SIG-M5 treated with dmso at 0.1 percent for 504 hours (cell line): ENCODE data around the gene TARBP2.

Experiments
- DNase-seq: peaks from one replicate; lab custom pipeline; 2025; ENCODE audit not compliant: unreplicated experiment; lab: John Stamatoyannopoulos, UW

The TARBP2 gene, protein sequence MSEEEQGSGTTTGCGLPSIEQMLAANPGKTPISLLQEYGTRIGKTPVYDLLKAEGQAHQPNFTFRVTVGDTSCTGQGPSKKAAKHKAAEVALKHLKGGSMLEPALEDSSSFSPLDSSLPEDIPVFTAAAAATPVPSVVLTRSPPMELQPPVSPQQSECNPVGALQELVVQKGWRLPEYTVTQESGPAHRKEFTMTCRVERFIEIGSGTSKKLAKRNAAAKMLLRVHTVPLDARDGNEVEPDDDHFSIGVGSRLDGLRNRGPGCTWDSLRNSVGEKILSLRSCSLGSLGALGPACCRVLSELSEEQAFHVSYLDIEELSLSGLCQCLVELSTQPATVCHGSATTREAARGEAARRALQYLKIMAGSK

DNA sequence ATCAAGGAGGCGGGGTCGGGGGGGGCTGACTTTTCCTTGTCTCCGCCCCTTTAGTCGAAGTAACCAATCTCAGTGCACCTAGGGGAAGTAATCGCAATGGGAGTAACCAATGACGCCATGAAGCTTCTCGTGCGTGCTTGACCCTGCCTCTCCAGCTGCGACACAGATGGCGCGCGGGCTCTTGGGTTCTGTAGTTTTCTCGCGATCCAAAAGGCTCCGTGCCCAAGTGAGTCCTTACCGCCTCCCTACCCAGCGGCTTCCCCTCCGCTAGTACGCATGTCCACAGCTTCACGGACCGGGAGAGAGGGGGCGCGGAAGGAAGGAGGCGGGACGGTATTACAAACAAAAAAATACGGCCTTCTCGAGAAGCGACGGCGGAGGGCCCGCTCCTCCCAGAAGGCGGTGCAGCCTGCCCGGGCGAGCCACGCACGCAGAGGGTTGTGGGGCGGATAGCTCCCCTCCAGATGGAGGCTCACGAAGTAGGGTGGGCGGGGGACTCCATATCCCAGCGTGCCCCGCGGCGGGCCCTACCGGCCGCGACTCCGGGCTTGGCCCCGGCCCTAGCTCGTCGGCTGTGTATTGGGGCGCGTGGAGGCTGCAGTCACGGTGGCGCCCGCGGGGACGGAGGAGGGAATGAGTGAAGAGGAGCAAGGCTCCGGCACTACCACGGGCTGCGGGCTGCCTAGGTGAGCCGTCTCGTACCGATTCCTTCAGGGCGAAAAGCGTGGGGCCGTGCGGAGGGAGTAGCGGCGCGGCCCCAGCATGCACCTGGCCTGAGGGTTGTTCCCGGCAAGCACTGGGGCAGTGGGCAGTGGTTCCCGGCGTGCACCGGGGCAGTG is at the start of gene TARBP2:
Gene TARBP2, plus strand, starts transcription at position 508 of the 839 bp plus-strand sequence. Its CDS starts 126 bp downstream, at position 634.
- DNase-seq = peak; percentile 100

DNA sequence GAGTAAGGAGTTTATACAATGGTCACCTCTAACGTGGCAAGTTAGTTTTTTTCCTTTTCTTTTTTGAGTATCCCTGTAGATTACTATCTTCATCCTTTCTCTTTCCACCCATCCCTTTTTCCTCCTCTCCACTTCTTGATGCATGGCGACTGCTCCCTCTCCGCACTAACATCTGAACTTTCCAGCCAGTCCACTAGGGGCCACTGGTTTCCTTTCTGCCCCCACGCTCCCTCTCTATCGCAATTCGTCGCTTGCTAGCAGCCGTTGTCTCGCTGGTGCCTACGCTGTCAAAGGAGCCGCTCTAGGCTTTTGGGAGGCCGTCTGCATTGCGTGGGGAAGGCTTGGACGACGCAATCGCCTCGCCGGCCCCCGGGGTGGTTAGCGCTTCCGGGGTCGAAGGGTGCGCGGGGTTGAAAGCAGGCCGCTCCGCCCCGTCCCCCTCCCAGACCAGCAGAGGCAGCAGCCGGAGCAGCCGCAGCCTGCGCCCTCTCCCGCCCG is 49.4 kb upstream of the TARBP2 start, which contains the start of gene PCBP2:
Gene PCBP2, plus strand, starts transcription at position 442 of the 498 bp plus-strand sequence. CDS start 2,699 bp downstream, outside the sequence.
- DNase-seq = peak; percentile 100

DNA sequence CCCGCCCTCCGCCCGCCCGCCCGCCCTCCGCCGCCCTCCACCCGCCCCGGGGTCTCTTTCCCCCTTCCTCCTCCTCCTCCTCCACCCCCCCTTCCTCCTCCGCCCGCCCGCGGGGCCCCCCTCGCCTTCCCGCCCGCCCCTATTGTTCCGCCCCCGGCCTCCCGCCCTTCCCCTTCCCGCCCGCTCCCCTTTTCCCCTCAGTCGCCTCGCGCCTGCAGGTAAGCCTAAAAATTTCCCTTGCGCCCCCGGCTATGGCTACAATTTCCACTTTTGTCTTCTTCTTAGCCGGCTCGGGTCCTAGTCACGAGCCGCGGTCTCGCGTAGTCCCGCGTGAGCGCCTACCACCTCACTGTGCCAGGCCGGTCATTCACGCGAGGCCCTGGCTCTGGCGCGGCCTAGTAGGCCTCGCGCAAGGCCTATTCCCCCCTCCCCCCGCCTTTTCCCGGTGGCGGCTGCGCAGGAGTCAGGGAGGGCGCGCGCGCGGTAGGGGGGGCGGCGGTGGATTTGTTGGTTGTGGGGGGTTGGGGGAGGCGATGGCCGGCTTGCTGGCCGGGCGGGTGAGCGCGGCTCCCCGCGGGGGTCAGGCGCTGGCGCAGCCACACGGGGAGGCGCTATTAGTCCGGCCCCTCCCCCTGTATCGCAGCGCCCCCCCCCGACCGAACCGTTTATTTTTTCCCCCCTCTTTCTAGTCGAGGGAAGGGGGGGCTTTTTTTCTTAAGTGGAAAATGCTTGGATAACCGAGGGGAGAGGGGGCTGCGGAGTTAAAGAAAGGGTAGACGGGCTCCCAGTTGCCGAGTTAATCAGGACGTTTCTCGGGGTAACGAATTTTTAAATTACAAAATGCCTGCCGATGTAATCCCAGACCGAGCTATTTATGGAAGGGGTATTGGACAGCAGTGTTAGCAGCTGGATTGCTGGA is 48.7 kb upstream of the TARBP2 start:
- DNase-seq = peak; percentile 70

DNA sequence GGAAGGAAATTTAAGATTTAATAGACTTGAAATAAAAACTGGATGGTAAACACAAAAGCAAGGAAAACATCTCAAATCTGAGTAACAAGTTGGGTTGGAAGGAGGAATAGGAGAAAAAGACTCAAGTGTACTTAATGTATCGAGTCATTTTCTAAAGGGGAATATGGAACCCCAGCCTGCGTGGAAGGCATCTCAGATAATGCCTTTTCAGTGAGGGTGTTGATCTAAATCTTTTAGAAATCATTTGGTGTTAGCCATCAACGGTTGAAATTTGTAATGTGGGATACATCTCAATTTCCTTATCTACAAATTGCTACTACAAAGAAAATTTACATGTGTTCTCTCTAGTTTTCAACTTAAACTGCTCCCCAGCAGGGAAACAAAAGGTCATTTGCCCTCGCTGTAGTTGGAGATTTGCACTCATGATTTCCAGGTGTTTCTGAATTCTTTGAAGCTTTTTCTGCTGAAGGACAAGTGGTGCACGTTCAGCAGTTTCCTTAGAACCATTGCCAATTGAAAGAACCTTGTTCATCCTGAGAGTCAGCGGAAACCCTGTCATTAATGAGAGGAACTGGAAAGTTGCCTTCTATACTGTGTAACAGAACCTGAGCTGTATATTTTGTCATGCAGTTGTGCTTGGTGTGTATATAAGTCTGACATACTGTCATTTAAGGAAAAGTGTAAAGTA is 47.0 kb upstream of the TARBP2 start:
- no peak for DNase-seq

DNA sequence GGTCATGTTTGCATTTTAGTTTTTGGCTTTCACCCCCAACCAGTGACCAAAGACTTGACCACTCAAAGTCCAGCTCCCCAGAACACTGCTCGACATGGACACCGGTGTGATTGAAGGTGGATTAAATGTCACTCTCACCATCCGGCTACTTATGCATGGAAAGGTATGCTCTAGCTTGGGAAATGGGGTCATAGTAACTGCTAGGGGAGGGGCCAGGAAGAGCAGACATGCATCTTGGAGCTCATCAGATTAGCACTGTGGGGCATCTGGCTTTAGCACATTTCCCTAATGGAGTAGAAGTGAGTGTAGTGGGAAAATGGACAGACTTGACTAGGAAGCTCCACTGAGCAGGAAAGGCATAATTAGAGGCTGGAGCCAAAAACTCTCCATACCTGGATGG is 46.4 kb upstream of the TARBP2 start:
- no peak for DNase-seq

DNA sequence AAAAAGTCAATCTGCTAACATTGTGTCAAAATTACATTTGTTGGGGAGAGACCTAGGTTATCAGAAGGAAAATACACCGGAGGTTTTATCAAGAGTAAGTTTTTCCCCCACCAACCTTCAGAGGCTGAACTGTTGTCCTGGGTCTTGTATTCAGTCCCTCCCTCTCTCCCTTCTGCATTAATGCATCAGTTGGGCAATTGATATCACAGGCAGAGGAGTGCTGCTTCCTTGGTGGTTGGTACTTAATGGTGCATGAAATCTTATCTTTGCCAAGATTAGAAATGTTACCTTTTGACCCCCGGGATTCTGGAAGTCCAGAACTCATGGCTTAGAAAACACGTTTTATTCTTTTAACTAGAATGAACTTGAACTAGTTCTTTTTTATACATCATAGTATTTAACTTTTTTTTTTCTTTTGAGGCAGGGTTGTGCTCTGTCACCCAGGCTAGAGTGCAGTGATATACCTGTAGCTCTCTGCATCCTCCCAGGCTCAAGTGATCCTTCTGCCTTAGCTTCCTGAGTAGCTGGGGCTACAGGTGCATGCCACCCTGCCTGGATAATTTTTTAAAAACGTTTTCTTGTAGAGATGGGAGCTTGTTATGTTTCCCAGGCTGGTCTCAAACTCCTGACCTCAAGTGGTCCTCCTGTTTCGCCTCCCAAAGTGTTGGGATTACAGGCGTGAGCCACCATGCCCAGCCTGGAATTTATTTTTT is 44.3 kb upstream of the TARBP2 start:
- DNase-seq = no peak

DNA sequence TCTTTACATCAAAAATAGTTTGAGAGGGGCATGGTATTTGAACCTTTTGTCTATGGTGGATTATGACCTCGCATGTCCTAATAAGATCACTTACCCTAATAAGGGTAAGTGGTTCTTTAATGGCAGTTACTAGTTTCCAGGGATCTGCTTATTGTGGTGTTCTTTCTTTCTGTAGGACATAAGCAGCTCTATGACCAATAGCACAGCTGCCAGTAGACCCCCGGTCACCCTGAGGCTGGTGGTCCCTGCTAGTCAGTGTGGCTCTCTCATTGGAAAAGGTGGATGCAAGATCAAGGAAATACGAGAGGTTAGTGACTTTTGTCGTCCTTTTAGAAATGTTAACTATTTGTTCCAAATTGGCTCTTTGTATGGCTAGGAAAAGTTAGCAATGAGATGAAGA is 42.0 kb upstream of the TARBP2 start:
- no peak for DNase-seq

DNA sequence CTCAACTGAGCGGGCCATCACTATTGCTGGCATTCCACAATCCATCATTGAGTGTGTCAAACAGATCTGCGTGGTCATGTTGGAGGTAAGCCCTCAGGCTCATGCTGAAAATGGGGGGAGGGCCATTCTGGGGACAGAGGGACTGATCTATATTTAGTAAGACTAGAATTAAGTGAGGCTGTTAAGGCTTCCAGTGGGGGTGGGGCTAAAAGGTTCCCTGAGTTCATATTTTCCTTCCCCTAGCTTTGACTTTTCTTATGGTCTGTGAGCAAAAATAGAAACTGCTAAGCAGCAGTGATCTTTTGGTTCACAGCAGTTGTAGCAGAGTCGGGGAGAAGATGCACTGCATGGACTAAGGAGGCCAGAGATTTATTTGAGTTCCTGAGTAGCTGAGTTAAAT is 40.0 kb upstream of the TARBP2 start:
- DNase-seq = no peak

DNA sequence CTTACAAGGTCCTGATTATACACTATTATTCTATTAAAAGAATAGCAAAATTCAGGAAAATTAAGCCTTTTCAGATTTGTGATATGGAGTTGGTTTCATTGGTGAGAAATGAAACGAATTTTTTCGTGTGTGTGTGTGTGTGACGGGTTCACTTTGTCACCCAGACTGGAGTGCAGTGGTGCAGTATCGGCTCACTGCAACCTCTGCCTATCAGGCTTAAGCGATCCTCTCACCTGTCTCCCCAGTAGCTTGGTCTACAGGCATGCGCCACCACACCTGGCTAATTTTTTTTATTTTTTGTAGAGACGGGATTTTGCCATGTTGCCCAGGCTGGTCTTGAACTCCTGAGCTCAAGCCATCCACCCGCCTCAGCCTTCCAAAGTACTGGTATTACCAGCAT is 39.5 kb upstream of the TARBP2 start:
- DNase-seq = no peak

DNA sequence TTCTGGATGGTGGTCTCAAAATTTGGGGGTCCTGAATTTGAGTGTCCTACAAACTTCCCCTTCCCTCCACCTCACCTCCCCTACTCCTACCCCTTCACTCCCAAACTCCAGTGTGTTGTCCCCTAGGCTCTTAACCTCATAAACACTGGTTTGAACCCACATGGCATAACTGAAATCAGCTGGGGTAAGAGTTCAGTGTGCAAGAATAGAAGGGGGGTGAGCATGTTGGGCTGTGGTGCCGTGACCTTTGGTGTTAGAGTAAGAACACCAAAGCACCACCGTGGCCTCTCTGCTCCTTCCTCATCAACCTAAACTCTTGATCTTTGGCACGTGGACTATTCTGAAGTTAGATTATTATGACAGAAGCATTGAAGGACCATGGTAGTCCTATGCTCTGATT is 38.1 kb upstream of the TARBP2 start:
- no peak for DNase-seq

DNA sequence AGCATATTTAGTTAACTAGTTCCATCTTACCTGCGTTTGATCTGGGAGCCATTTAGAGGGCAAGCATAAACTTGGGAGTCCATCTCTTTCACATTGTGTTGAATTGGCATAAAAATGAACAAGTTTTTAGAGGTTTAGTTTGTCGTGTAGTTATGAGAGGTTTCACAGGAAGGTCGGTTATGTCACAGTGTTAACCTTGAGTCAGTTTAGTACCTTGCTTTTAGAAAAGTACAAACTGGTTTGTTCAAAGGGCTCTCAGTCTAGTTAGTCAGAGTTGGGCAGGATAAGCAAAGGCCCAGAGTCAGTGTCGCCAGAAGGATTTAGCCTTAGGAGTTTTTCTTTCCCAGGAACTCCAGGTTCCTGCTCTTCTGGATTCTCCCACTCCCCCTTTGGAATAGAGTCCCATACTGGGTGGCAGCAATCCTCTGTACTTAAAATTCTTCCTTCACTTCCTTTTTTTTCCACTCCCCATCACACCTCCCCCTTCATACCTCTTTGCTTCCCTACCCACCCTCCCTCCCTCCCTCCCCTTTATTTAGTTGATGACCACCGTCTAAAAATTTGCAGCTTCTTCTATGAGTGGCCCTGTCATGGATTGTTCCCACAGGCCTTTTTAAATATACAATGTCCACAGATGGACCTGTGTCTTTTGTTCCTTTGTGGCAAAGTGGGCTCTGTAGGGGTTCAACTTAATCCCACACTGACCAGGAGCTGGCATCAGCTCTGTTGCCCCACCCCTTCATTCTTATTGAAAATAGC is 37.1 kb upstream of the TARBP2 start:
- no peak for DNase-seq

DNA sequence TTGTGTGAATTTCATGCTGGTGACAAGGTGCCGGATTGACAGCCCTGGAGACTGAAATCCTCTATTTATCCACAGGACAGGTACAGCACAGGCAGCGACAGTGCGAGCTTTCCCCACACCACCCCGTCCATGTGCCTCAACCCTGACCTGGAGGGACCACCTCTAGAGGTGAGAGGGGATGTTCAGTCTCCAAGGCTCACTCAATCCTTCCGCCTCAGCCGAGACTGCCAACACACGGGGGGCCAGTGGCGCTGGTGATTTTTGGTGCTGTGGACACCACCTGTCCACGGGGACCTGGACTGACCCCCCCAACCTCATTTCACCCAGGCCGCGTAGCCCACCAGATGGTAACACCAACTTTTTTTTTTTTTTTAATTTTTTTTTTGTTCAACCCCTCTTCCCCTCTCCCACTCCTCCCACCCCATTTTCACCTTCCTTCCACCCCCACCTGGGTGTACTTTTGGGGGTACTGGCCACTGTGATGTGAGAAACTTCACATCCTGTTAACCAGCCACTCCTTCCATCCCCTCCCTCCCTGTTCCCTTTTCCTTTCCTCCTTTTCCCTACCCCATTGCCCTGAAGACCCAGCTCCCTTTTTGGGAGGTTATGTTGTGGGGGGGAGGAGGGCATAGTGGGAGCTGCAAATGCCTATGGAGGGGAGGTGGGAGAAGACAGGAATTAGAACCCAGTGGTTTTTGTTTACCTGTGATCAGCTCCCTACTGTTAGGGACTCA is 36.2 kb upstream of the TARBP2 start:
- no peak for DNase-seq

DNA sequence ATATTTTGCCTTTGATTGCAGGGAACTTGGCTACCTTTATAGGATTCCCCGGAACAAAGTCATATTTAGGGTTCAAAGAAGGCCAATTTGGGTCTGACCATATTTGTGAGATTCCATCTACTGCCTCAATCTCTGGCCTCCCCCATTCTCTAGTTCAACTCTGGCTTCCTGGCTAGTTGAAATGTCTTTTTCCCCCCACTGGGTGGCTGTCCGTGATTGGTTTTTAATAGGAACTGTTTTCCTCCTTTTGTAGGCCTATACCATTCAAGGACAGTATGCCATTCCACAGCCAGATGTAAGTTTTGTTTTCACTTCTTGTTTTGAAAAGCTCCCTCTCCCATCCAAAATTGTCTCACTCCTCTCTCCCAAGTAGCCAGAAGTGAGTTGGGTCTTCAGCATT is 35.4 kb upstream of the TARBP2 start:
- DNase-seq = peak; percentile 43

DNA sequence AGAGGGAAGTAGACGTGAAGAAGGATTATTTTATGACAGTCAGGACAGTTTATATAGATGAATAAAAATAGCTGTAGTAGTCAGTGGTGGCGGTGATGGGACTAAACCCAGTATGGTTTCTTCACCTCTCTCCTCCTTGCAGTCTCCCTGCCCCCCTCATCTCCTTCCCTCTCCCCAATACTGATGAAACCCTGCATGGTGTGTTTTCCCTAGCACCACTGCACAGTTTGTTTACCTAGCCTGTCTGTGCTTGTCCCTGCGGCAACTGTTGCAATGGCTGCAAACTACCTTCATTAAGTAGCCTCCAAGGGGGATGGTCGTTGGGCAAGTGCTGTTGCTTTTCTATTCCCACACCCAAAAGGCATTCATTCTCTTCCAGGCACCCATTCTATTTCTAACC is 34.4 kb upstream of the TARBP2 start:
- DNase-seq = no peak

DNA sequence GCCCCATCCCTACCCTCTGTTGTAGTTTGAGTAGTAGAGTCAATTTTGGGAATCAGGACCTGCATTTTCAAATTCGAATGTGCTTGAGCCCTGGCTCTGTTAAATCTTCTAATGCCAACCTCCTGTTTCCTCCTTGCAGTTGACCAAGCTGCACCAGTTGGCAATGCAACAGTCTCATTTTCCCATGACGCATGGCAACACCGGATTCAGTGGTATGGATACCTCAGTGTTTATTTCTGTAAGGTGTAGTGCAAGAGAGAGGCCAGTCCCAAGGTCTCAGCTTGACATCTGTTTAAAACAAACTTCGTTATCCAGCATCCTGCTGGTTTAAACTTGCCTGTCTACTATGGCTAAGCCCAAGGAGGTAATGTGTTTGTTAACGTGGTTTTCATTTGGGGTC is 34.0 kb upstream of the TARBP2 start:
- DNase-seq = no peak

DNA sequence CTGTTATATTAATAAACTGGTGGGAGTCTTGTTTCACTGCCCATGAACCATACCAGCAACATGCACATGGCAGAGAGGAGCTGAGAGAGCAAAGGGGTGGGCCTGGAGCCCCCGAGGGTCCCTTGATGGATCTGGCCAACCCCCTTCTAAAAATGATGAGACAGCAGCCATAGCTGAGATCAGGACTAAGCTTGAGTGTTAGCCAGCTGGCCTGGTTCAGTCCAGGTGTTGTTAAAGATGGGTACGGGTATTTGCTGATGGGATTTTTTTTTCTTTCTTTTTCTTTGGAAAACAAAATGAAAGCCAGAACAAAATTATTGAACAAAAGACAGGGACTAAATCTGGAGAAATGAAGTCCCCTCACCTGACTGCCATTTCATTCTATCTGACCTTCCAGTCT is 33.2 kb upstream of the TARBP2 start:
- DNase-seq = no peak

DNA sequence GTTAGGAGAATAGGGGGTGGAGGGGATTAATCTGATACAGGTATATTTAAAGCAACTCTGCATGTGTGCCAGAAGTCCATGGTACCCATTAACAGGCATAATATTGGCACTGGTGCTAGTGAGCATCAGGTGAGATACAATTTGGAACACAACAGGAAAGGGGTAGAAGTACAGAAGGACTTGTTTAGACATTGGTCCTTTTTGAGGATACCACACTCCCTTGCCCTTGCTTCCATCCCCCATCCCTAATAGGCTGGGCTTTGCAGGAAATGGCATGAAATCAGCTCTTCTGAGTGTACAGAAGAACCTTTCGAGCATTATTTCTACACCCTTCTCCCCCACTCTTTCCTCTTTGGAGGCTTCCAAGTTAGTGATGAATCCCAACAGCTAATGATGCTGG is 32.8 kb upstream of the TARBP2 start:
- no peak for DNase-seq

DNA sequence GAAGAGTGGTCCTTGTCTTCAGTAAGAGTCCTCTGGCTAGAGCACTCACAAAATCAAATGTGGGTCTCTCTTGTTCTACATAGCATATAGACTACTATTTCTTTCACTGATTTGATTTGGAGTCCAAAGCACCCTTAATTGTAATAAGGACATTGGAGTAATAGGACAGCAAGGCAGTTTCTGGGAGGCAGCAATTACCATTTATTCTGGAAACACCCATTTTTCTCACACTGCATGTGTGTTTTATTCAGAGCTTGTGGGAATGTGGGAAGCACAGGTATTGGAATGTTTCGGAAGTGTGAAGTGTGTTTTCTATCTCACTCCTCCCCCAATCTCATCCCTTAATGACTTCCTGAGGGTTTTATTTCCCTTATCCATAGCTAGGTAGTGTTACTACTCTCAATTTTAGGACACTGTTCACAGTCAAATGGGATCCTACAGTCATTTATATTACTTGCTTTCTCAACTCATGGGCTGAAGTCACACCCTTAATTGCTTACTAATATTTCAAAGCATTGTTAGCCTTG is 29.0 kb upstream of the TARBP2 start:
- no peak for DNase-seq
